ENCODE data around the gene DNAJB6.

- no peak for TF ChIP-seq EZH2 (IDR thresholded peaks at IDR 0.05; ENCODE audit: insufficient read depth, poor library complexity, severe bottlenecking)
- no peak for TF ChIP-seq EZH2phosphoT487 (IDR thresholded peaks at IDR 0.05; ENCODE audit: insufficient read depth, low read depth)
These were observed 105.7 kb downstream of the DNAJB6 start for GRCh38 chr7:157442456-157442855.
